ENCODE results near the gene ABR.

Gene ABR

DNA sequence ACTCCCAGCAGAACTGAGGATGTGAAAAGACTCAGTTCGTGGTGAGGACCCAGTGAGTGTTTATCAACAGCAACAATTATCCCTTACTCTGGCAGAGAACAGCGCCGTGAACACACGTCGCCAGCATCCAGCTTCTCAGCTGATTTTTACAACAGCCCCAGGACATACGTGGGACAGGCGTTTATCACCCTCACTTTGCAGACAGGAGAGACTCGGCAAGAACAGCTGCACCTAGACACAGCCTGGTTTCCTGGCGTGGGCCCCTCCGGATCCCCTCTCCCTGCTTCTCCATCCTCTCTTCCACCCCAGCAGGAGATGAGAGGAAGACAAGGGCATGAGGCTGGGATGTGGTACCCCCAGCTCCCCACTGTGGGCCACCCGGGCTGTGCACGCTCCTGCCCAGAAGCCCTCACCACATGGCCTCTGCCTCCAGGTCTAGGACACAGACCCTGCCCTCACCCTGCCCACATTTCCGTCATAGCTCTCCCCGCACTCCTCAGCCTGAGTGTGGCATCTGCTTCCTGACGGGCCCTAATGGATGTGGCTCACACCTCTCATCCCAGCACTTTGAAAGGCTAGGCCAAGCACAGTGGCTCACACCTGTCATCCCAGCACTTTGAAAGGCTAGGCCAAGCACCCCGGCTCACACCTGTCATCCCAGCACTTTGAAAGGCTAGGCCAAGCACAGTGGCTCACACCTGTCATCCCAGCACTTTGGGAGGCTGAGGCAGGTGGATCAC is 17.5 kb downstream of the ABR start:
- no peak for ATAC-seq (ENCODE audit: insufficient read depth, low read depth)
- no peak for DNase-seq
- no peaks in the 10 kb centered on the region for H3K36me3 ChIP-seq (ENCODE audit: insufficient read depth, low read length)
- TF ChIP-seq EZH2 (IDR thresholded peaks at IDR 0.05; ENCODE audit: borderline replicate concordance, low read depth, low read length, severe bottlenecking), result no peak
- TF ChIP-seq, protein P1, sequence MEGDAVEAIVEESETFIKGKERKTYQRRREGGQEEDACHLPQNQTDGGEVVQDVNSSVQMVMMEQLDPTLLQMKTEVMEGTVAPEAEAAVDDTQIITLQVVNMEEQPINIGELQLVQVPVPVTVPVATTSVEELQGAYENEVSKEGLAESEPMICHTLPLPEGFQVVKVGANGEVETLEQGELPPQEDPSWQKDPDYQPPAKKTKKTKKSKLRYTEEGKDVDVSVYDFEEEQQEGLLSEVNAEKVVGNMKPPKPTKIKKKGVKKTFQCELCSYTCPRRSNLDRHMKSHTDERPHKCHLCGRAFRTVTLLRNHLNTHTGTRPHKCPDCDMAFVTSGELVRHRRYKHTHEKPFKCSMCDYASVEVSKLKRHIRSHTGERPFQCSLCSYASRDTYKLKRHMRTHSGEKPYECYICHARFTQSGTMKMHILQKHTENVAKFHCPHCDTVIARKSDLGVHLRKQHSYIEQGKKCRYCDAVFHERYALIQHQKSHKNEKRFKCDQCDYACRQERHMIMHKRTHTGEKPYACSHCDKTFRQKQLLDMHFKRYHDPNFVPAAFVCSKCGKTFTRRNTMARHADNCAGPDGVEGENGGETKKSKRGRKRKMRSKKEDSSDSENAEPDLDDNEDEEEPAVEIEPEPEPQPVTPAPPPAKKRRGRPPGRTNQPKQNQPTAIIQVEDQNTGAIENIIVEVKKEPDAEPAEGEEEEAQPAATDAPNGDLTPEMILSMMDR (IDR thresholded peaks at IDR 0.05; ENCODE audit: borderline replicate concordance, extremely low read depth, low read length, poor library complexity, severe bottlenecking), result no peak
- H3K27me3 ChIP-seq (ENCODE audit: insufficient read depth, low read length, poor library complexity), result peaks cover 3% of the 10 kb centered on the region
- no peak overlapping the region for H2AFZ ChIP-seq (ENCODE audit: low read depth, low read length)
- no peak overlapping the region for H3K27ac ChIP-seq (ENCODE audit: low read length)
- H3K79me2 ChIP-seq (ENCODE audit: insufficient read depth, low read length), result no peaks in the 10 kb centered on the region
- H3K4me1 ChIP-seq (ENCODE audit: insufficient read depth, low read length), result no peaks in the 10 kb centered on the region
- H4K20me1 ChIP-seq (ENCODE audit: insufficient read depth, low read length), result no peaks in the 10 kb centered on the region
- no peaks in the 10 kb centered on the region for H3K9me3 ChIP-seq (ENCODE audit: insufficient read depth, low read length, severe bottlenecking)
- H3K9ac ChIP-seq (ENCODE audit: low read depth, low read length), result no peak overlapping the region
- no peak overlapping the region for H3K4me3 ChIP-seq (ENCODE audit: low read depth in 1 of 2, low read length in 2 of 2)
- no peak overlapping the region for H3K4me2 ChIP-seq (ENCODE audit: insufficient read depth, low read length)

DNA sequence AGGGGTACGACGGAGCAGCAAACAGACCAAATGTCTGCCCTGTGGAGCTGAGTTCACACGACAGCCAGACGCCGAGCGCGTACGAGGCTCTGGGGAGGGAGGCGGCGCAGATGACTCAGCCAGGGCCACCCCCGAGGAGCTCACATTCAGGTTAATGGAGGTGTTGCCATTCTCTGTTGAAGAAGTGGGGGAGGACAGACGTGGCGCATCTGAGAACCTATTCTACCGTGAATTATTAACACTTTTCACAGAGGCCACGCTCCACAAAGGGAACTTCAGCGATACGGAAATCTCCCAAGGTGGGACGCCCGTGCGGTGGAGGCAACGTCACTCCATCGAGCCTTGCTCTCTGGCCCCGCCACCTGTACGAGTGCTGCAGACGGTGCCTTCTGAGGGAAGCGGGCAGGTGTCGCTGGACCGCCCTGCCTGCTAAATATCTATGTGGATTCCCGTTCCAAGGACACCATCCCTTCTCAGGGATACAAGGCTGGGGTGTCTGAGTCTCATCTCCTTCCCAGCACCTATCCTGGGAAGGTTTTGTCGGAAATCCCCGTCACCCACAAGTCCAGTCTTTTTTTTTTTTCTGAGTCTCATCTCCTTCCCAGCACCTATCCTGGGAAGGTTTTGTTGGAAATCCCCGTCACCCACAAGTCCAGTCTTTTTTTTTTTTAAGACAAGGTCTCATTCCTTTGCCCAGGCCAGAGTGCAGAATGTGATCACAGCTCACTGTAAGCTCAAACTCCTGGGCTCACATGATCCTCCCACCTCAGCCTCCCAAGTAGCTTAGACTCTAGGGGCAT is 19.0 kb downstream of the ABR start:
- H3K4me2 ChIP-seq (ENCODE audit: insufficient read depth, low read length), result no peak overlapping the region
- no peaks in the 10 kb centered on the region for H3K36me3 ChIP-seq (ENCODE audit: insufficient read depth, low read length)
- DNase-seq (no peak), ATAC-seq (ENCODE audit: insufficient read depth, low read depth) (no peak)
- TF ChIP-seq, protein P1 (IDR thresholded peaks at IDR 0.05; ENCODE audit: borderline replicate concordance, extremely low read depth, low read length, poor library complexity, severe bottlenecking), result no peak
- no peak for TF ChIP-seq EZH2 (IDR thresholded peaks at IDR 0.05; ENCODE audit: borderline replicate concordance, low read depth, low read length, severe bottlenecking)
- no peaks in the 10 kb centered on the region for H3K79me2 ChIP-seq (ENCODE audit: insufficient read depth, low read length)
- no peaks in the 10 kb centered on the region for H4K20me1 ChIP-seq (ENCODE audit: insufficient read depth, low read length)
- no peaks in the 10 kb centered on the region for H3K4me1 ChIP-seq (ENCODE audit: insufficient read depth, low read length)
- no peak overlapping the region for H3K4me3 ChIP-seq (ENCODE audit: low read depth in 1 of 2, low read length in 2 of 2)
- H3K9ac ChIP-seq (ENCODE audit: low read depth, low read length), result no peak overlapping the region
- H3K27ac ChIP-seq (ENCODE audit: low read length), result no peak overlapping the region
- peaks cover 3% of the 10 kb centered on the region for H3K27me3 ChIP-seq (ENCODE audit: insufficient read depth, low read length, poor library complexity)
- no peak overlapping the region for H2AFZ ChIP-seq (ENCODE audit: low read depth, low read length)
- H3K9me3 ChIP-seq (ENCODE audit: insufficient read depth, low read length, severe bottlenecking), result no peaks in the 10 kb centered on the region

GRCh38 chr17:1159431-1160180 is 20.2 kb downstream of the ABR start:
- H3K79me2 ChIP-seq (ENCODE audit: insufficient read depth, low read length), result no peaks in the 10 kb centered on the region
- no peaks in the 10 kb centered on the region for H3K9me3 ChIP-seq (ENCODE audit: insufficient read depth, low read length, severe bottlenecking)
- H3K4me2 ChIP-seq (ENCODE audit: insufficient read depth, low read length), result no peak overlapping the region
- H3K9ac ChIP-seq (ENCODE audit: low read depth, low read length), result no peak overlapping the region
- DNase-seq (no peak), ATAC-seq (ENCODE audit: insufficient read depth, low read depth) (no peak)
- no peak for TF ChIP-seq EZH2 (IDR thresholded peaks at IDR 0.05; ENCODE audit: borderline replicate concordance, low read depth, low read length, severe bottlenecking)
- TF ChIP-seq, protein P1 (IDR thresholded peaks at IDR 0.05; ENCODE audit: borderline replicate concordance, extremely low read depth, low read length, poor library complexity, severe bottlenecking), result no peak
- no peak overlapping the region for H3K4me3 ChIP-seq (ENCODE audit: low read depth in 1 of 2, low read length in 2 of 2)
- H3K27me3 ChIP-seq (ENCODE audit: insufficient read depth, low read length, poor library complexity), result no peaks in the 10 kb centered on the region
- no peaks in the 10 kb centered on the region for H4K20me1 ChIP-seq (ENCODE audit: insufficient read depth, low read length)
- H3K27ac ChIP-seq (ENCODE audit: low read length), result no peak overlapping the region
- H3K36me3 ChIP-seq (ENCODE audit: insufficient read depth, low read length), result no peaks in the 10 kb centered on the region
- no peaks in the 10 kb centered on the region for H3K4me1 ChIP-seq (ENCODE audit: insufficient read depth, low read length)
- no peak overlapping the region for H2AFZ ChIP-seq (ENCODE audit: low read depth, low read length)

Data from DND-41 (cell line).